NB4 (cell line): Measurements from ENCODE around the gene CAMSAP3.

ENCODE experiments used
- DNase-seq: peaks from one replicate; pipeline ENCODE4 v3.0.0; 2010; ENCODE audit warnings: low read depth
- H3K4me3 ChIP-seq: one replicate; pipeline ENCODE4 v1.5.1; 2011; ENCODE audit warnings: mild to moderate bottlenecking, low read depth, low read length, moderate library complexity
- MYC ChIP-seq: IDR thresholded peaks from 2 replicates; pipeline ENCODE4 v1.6.1; 2011; ENCODE audit warnings: low read depth, low read length
- POLR2A ChIP-seq: IDR thresholded peaks from 2 replicates; pipeline ENCODE4 v1.6.1; 2011; ENCODE audit warnings: mild to moderate bottlenecking; ENCODE audit not compliant: insufficient read length; ENCODE audit errors: extremely low read depth
- TF ChIP-seq, protein P1 (sequence below): IDR thresholded peaks from 2 replicates; pipeline ENCODE4 v1.6.1; 2011; ENCODE audit warnings: low read depth, low read length
- TF ChIP-seq, protein P2 (sequence below): IDR thresholded peaks from one replicate; pipeline ENCODE4 v1.5.1; 2012; ENCODE audit warnings: low read depth, low read length

Gene CAMSAP3

DNA sequence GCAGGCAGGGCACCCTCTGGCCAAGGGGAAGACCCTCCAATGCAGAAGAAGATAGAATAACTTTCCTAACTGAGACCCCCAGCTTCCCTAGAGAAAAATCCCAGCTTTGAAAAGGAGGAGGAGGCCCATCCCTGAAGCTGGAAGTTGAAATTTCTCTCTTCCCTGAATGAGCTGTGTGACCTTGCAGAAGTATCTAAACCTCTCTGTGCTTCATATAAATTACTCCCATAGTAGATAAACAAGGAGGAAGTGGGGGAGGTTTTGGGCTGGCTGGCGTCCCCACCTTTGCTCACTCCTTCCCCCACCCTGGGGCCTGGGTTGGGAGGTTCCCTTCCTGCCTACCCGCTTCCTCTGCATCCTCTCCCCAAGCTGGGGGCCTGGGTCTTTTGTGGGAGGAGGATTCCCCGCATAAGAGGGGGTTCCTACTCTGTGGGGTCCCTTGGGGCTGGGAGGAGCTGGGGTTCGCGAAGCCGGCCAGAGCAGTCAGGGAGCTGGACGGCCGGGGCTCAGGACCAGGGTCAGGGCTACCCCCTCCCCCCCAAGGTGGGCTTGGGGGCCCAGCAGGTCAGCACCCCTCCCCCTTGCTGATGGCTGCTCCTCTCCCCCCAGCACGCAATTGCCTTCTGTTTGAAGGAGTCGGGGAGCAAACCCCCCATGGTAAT, 11.7 kb downstream of the CAMSAP3 start:
- no peak overlapping the region for H3K4me3 ChIP-seq
- DNase-seq, result no peak
- TF ChIP-seq POLR2A (no peak), MYC (no peak)
- TF ChIP-seq, protein P1, sequence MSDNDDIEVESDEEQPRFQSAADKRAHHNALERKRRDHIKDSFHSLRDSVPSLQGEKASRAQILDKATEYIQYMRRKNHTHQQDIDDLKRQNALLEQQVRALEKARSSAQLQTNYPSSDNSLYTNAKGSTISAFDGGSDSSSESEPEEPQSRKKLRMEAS, result no peak
- TF ChIP-seq, protein P2, sequence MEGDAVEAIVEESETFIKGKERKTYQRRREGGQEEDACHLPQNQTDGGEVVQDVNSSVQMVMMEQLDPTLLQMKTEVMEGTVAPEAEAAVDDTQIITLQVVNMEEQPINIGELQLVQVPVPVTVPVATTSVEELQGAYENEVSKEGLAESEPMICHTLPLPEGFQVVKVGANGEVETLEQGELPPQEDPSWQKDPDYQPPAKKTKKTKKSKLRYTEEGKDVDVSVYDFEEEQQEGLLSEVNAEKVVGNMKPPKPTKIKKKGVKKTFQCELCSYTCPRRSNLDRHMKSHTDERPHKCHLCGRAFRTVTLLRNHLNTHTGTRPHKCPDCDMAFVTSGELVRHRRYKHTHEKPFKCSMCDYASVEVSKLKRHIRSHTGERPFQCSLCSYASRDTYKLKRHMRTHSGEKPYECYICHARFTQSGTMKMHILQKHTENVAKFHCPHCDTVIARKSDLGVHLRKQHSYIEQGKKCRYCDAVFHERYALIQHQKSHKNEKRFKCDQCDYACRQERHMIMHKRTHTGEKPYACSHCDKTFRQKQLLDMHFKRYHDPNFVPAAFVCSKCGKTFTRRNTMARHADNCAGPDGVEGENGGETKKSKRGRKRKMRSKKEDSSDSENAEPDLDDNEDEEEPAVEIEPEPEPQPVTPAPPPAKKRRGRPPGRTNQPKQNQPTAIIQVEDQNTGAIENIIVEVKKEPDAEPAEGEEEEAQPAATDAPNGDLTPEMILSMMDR, result no peak

DNA sequence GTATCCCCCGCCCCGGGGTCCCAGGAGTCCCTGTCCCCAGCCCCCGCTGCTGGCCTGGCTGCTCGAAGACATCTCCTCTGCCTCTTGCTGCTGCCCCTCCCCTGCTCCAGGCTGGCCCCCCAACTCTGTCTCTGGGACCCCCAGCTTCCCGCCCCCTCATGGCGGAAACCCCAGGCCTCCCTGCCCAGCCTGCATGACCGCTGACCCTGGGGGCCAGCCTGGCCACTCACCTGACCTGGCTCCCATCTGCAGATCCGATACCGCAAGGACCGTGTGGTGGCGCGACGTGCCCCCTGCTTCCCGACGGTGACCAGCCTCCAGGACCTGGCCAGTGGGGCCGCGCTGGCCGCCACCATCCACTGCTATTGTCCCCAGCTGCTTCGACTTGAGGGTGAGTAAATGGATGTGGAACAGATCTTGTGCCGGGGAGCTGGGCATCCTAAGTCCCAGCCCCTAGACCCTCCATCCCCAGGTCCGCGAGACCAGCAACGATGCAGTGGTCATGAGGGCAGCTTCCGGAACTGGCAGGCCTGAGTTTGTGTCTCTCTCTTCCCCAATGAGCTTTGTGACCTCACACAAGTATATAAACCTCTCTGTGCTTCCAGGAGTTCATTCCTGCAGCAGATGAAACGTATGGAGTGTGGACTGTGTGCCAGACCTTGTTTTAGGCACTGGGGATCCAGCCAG, 12.4 kb downstream of the CAMSAP3 start:
- TF ChIP-seq, protein P1, result no peak
- TF ChIP-seq POLR2A (no peak), MYC (no peak)
- TF ChIP-seq, protein P2, result no peak
- DNase-seq, result no peak
- H3K4me3 ChIP-seq, result no peak overlapping the region

DNA sequence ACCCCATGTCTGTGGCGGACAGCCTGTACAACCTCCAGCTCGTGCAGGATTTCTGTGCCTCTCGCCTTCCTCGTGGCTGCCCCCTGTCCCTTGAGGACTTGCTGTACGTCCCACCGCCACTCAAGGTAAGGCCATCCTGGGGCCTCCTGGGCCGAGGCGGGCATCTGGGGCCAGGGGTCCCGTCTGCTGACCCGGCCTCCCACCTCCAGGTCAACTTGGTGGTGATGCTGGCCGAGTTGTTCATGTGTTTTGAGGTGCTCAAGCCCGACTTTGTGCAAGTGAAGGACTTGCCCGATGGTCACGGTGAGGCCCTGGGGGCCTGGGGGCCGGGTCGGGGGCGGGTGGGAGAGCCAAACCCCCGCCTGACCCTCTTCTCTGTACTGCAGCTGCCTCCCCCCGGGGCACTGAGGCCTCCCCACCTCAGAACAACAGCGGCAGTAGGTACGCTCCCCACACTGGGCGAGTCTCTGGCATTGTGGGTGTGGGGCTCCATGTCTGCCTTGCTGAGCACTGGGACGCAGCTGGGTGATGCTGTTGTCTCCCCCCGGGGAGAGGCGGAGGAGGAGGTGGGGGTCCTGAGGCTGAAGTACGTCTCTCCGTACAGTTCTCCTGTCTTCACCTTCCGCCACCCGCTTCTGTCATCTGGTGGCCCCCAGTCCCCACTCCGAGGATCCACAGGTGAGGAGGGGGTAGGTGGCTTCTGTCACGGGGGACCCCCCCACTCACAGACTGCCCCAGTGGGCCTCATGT, 15.0 kb downstream of the CAMSAP3 start:
- H3K4me3 ChIP-seq, result no peak overlapping the region
- TF ChIP-seq, protein P2, result no peak
- TF ChIP-seq MYC, result no peak
- no peak for TF ChIP-seq POLR2A
- TF ChIP-seq, protein P1, result no peak
- DNase-seq, result no peak

DNA sequence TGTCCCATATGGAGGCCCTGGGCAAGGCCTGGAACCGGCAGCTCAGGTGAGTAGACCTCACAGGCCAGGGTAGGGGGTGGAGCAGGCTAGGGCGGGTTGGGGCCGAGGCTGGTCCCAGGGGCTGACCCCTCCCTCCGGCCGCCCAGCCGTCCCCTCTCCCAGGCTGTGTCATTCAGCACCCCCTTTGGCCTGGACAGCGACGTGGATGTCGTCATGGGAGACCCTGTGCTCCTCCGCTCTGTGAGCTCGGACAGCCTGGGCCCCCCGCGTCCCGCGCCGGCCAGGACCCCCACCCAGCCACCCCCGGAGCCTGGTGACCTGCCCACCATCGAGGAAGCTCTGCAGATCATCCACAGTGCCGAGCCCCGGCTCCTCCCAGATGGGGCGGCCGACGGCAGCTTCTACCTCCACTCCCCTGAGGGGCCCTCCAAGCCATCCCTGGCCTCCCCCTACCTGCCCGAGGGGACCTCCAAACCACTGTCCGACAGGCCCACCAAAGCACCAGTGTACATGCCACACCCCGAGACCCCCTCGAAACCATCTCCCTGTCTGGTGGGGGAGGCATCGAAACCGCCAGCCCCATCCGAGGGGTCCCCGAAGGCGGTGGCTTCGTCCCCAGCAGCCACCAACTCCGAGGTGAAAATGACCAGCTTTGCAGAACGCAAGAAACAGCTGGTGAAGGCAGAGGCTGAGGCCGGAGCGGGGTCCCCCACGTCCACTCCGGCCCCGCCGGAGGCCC, 16.0 kb downstream of the CAMSAP3 start:
- H3K4me3 ChIP-seq, result no peak overlapping the region
- TF ChIP-seq POLR2A, result no peak
- TF ChIP-seq, protein P2, result no peak
- TF ChIP-seq, protein P1, result no peak
- no peak for TF ChIP-seq MYC
- DNase-seq, result no peak

DNA sequence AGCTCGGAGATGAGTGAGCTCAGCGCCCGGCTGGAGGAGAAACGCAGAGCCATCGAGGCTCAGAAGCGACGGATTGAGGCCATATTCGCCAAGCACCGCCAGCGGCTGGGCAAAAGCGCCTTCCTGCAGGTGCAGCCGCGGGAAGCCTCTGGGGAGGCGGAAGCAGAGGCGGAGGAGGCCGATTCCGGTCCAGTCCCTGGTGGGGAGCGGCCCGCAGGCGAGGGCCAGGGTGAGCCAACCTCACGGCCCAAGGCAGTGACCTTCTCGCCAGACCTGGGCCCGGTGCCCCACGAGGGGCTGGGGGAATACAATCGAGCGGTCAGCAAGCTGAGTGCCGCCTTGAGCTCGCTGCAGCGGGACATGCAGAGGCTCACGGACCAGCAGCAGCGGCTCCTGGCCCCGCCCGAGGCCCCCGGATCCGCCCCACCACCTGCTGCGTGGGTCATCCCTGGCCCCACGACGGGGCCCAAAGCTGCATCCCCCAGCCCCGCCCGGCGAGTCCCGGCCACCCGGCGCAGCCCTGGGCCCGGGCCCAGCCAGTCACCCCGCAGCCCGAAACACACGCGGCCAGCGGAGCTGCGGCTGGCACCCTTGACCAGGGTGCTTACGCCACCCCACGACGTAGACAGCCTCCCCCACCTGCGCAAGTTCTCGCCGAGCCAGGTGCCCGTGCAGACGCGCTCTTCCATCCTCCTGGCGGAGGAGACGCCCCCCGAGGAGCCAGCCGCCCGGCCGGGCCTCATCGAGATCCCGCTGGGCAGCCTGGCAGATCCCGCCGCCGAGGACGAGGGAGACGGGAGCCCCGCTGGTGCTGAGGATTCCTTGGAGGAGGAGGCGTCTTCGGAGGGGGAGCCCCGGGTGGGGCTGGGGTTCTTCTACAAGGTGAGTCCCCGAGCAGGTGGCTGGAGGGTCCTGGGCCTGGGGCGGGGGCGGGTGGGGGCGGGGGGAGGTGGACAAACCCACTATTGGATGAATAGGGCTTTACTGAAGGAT, 16.9 kb downstream of the CAMSAP3 start:
- H3K4me3 ChIP-seq, result no peak overlapping the region

More for the DNA sequence above, 16.9 kb downstream of the CAMSAP3 start:
- peak; percentile 41 for DNase-seq
- TF ChIP-seq POLR2A (no peak), MYC (no peak)
- TF ChIP-seq, protein P1, result no peak
- TF ChIP-seq, protein P2, result no peak
